Cardiac fibroblast (primary cell): Measurements from ENCODE around the gene RIPK3.
"Not testable (repeated sequence)": the region's sequence is repeated elsewhere in the genome, so short reads cannot be mapped to it uniquely, and the experiment has no call there.

Experiments
- DNase-seq, 2 donors: peaks; one replicate each; pipeline versions ENCODE4 v3.0.0 to v3.0.0-alpha.2; 2010; ENCODE audit warnings: low read depth in 2 of 2
- H3K4me3 ChIP-seq, 2 donors: replicated peaks in 1 of 2; 1 replicate in 1 of 2; 2 replicates in 1 of 2; pipeline ENCODE4 v1.5.1; 2011; ENCODE audit warnings: low read depth in 2 of 2, low read length in 2 of 2, mild to moderate bottlenecking in 2 of 2, moderate library complexity in 1 of 2
- CTCF ChIP-seq: IDR thresholded peaks from one replicate; pipeline ENCODE4 v1.5.1; 2011; ENCODE audit warnings: low read depth, mild to moderate bottlenecking, low read length, inconsistent platforms

RIPK3 gene

GRCh38 chr14:24339284-24340151 is at the start of gene RIPK3:
Gene RIPK3, minus strand, starts transcription at chr14:24339991. Its CDS starts 165 bp downstream, at chr14:24339826.
- no peak for TF ChIP-seq CTCF
- DNase-seq: no peak
- H3K4me3 ChIP-seq: peak within 1 kb of the TSS; percentile 8 to 31

- TF ChIP-seq CTCF: no peak
- peak; percentile 81 to 83 for DNase-seq
- H3K4me3 ChIP-seq: no peak overlapping the region
These were observed 49.5 kb upstream of the RIPK3 start for GRCh38 chr14:24389226-24389848.

GRCh38 chr14:24388474-24389179 is 48.8 kb upstream of the RIPK3 start:
- H3K4me3 ChIP-seq: no peak overlapping the region
- TF ChIP-seq CTCF: no peak
- DNase-seq: peak in 1 of 2 donors; percentile 38

- H3K4me3 ChIP-seq, DNase-seq: not testable (repeated sequence)
These were observed 47.8 kb upstream of the RIPK3 start for GRCh38 chr14:24387579-24387978.

- no peak for TF ChIP-seq CTCF
- no peak overlapping the region for H3K4me3 ChIP-seq
- DNase-seq: no peak
These were observed 47.2 kb upstream of the RIPK3 start for GRCh38 chr14:24387009-24387345.

GRCh38 chr14:24385524-24385923 is 45.7 kb upstream of the RIPK3 start:
- DNase-seq: no peak
- H3K4me3 ChIP-seq: no peak overlapping the region

More at GRCh38 chr14:24385524-24385923, 45.7 kb upstream of the RIPK3 start:
- TF ChIP-seq CTCF: no peak
